Kidney epithelial cell (primary cell): Measurements from ENCODE around the gene MSL1. TPM values are rescaled to one million over a fixed set of nuclear protein-coding genes. Genes with fewer than 3 reads are reported as not detected.
A peak's percentile ranks its signal among the peaks of the same experiment; 100 is the strongest.

Experiments used
- DNase-seq: peaks from one replicate; pipeline ENCODE4 v3.0.0-alpha.2; 2010; ENCODE audit warnings: low read depth
- H3K27me3 ChIP-seq: 2 replicates; pipeline ENCODE4 v1.6.0; 2011; ENCODE audit warnings: low read length; ENCODE audit not compliant: control insufficient read depth, insufficient read depth
- H3K36me3 ChIP-seq: 2 replicates; pipeline ENCODE4 v1.5.1; 2011; ENCODE audit warnings: low read length; ENCODE audit not compliant: control insufficient read depth, insufficient read depth
- H3K4me3 ChIP-seq: 2 replicates; pipeline ENCODE4 v1.5.1; 2011; ENCODE audit warnings: low read depth, mild to moderate bottlenecking, control low read depth, low read length
- total RNA-seq: library from RNA; depleted of rRNA; stranded (reverse); fragments of >200 nt; gene quantifications from 2 replicates; pipeline ENCODE4 v1.2.3, GENCODE V29; 2015
- TF ChIP-seq, protein P1 (sequence below): IDR thresholded peaks from 2 replicates; pipeline ENCODE4 v1.5.1; 2011; ENCODE audit warnings: mild to moderate bottlenecking, moderate library complexity, low read length, control low read depth, inconsistent platforms; ENCODE audit not compliant: insufficient read depth, poor library complexity, severe bottlenecking

Gene MSL1
- total RNA-seq, 1 donor from 2014 or later = 40.6 TPM

- no peak for DNase-seq
- H3K36me3 ChIP-seq = peaks cover 1% of the 10 kb centered on the region
- TF ChIP-seq, protein P1, sequence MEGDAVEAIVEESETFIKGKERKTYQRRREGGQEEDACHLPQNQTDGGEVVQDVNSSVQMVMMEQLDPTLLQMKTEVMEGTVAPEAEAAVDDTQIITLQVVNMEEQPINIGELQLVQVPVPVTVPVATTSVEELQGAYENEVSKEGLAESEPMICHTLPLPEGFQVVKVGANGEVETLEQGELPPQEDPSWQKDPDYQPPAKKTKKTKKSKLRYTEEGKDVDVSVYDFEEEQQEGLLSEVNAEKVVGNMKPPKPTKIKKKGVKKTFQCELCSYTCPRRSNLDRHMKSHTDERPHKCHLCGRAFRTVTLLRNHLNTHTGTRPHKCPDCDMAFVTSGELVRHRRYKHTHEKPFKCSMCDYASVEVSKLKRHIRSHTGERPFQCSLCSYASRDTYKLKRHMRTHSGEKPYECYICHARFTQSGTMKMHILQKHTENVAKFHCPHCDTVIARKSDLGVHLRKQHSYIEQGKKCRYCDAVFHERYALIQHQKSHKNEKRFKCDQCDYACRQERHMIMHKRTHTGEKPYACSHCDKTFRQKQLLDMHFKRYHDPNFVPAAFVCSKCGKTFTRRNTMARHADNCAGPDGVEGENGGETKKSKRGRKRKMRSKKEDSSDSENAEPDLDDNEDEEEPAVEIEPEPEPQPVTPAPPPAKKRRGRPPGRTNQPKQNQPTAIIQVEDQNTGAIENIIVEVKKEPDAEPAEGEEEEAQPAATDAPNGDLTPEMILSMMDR = no peak
- H3K27me3 ChIP-seq = no peaks in the 10 kb centered on the region
- H3K4me3 ChIP-seq = peak overlapping the region; percentile 89
Observed at GRCh38 chr17:40122999-40123810, 1.4 kb downstream of the MSL1 start.

- DNase-seq = no peak
- Histone ChIP-seq H3K36me3 (peaks cover 1% of the 10 kb centered on the region), H3K4me3 (peak overlapping the region; percentile 89), H3K27me3 (no peaks in the 10 kb centered on the region)
- TF ChIP-seq, protein P1 = no peak
Observed at GRCh38 chr17:40123811-40124114, 2.0 kb downstream of the MSL1 start.

DNA sequence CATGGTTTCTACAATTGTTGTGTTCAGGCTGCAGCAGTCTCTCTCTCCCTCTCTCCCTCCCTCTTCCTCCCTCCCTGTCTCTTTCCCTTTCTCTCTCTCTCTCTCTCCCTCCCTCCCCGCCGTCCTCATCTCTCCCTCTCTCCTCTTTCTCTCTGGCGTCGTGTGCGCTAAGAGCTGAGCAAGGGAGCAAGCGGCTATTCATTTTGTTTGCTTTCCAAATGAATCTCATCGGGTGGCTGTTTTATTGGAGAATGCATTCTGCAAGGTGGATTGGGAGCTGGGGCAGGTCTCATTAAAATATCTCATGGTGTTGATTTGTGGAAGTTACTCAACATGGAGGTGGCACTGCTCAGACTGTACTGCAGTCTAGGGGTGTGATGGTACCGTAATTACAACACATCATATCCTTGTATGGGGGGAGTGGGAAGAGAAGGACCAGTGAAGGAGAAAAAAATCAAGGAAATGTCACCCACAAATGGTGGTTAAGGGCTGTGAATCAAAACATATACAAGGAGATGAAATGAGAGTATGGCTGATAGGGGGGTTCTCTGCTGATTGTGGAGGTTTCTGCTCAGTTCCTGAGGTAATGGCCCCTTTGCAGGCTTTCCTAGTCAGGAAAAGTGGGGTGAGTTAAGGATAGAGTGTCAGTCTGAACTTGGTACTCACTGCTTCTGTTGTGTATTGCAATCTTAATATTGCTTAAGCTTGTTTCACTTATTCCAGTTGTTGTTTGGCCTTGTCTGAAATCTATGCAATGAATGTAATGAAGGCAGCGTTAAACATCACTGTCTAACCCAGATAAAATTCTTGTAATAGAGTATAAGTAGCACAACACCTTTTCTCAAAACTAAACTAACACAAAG is 2.7 kb downstream of the MSL1 start:
- TF ChIP-seq, protein P1 = no peak
- no peak for DNase-seq
- Histone ChIP-seq H3K27me3 (no peaks in the 10 kb centered on the region), H3K36me3 (peaks cover 1% of the 10 kb centered on the region), H3K4me3 (peak overlapping the region; percentile 89)

- no peak for DNase-seq
- Histone ChIP-seq H3K4me3 (no peak overlapping the region), H3K27me3 (no peaks in the 10 kb centered on the region), H3K36me3 (peaks cover 7% of the 10 kb centered on the region)
- TF ChIP-seq, protein P1 = no peak
Observed at GRCh38 chr17:40129498-40129897, 7.7 kb downstream of the MSL1 start.

DNA sequence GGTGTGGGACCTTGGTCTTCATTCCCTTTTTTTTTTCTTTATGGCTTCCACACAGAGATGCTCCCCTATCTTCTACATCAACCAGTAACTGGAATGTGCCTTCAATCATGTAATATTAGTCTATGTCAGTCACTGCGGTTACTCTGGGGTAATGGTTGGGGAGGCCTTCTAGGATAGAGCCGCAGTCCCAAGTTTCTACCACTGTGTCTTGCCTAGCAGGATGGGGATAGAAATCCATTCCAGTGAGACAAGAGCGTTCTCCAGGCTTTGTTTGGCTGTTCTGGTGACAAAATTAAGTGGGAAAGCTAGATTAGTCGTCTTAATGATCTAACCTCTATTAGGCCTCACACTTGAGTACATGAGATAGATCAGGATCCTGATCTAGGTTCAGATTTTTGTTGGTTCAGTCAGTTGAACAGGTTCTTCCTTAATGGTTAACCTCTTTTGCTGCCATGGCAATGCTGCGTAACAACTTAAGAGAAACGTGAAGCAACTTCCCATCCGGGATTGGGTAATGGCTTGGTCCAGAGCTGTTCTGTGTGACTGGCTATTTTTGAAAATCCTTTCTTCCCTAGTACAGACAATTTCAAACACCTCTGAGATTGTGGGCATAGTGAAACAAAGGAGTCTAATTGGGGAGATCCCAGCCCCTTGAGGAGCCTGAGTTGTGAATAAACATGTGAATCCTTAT is 8.7 kb downstream of the MSL1 start:
- Histone ChIP-seq H3K36me3 (peaks cover 7% of the 10 kb centered on the region), H3K27me3 (no peaks in the 10 kb centered on the region), H3K4me3 (no peak overlapping the region)
- DNase-seq = no peak
- TF ChIP-seq, protein P1 = no peak
